D721Med (cell line): Measurements from ENCODE around the gene NOL4L.

ENCODE experiments used
- DNase-seq: peaks from one replicate; pipeline ENCODE4 v3.0.0; 2011; ENCODE audit warnings: low spot score; ENCODE audit not compliant: insufficient read length
- FAIRE-seq: peaks from 2 replicates; lab custom pipeline; 2011; peaks lifted over from hg19 to GRCh38; lab: Jason Lieb, UNC
- TF ChIP-seq, protein P1 (sequence below): IDR thresholded peaks from 2 replicates; pipeline ENCODE4 v1.5.1; 2012; ENCODE audit warnings: mild to moderate bottlenecking, control low read depth; ENCODE audit not compliant: insufficient read depth; ENCODE audit errors: missing control alignments

Gene NOL4L

DNA sequence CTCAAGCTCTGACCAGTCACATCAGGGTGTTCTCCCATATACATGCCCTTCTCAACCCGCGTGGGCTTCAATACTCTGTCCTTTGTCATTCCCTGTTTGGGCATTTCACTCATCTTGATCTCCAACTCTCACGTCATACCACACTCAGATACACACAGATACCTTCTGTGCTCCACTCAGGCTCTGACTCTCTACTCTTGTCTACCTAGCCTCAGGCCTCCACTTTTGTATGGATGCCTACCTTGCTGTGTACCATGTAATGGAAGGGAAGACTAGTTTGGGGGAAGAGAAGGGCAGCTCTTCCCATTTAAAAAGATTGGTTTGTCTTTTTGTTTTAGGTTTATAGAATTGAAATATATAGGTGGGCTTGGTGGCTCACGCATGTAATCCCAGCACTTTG, 178.4 kb downstream of the NOL4L start:
- TF ChIP-seq, protein P1, sequence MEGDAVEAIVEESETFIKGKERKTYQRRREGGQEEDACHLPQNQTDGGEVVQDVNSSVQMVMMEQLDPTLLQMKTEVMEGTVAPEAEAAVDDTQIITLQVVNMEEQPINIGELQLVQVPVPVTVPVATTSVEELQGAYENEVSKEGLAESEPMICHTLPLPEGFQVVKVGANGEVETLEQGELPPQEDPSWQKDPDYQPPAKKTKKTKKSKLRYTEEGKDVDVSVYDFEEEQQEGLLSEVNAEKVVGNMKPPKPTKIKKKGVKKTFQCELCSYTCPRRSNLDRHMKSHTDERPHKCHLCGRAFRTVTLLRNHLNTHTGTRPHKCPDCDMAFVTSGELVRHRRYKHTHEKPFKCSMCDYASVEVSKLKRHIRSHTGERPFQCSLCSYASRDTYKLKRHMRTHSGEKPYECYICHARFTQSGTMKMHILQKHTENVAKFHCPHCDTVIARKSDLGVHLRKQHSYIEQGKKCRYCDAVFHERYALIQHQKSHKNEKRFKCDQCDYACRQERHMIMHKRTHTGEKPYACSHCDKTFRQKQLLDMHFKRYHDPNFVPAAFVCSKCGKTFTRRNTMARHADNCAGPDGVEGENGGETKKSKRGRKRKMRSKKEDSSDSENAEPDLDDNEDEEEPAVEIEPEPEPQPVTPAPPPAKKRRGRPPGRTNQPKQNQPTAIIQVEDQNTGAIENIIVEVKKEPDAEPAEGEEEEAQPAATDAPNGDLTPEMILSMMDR, result no peak
- no peak for FAIRE-seq
- no peak for DNase-seq

DNA sequence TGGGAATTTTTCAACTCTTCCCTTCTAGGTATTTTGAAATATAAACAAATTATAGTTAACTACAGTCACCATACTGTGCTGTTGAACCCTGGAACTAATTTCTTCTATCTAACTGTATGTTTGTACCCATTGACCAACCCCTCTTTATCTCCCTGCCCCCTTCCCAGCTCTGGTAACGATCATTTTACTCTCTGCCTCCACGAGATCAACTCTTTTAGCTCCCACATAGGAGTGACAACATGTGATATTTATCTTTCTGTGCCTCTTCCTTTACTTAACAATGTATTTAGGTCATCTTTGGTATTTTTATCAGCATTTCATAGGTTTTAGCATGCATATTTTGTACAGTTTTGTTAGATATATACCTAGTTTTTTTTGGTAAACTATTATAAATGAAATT, 181.1 kb downstream of the NOL4L start:
- DNase-seq (no peak), FAIRE-seq (no peak)

DNA sequence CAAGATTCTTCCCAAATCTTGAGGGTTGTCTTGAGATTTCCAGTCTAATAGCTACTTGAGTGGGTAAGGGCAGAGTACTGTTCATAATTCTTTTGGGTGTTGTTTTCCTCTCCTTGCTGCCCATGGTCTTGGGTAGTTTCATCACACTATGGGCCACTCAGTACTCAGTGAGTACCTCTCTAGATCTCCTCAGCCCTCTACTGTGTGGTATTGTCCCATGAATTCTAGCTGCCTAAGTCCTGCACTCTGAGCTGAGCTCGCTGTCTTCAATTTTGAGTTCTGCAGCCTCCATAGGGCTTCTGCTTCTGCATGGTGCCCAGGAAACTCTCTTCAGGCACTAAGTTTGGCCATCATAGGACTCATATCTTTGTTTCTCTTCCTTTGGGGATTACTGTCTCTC, 184.7 kb downstream of the NOL4L start:
- DNase-seq (no peak), FAIRE-seq (no peak)
- TF ChIP-seq, protein P1, result no peak

More for the DNA sequence above, 181.1 kb downstream of the NOL4L start:
- TF ChIP-seq, protein P1, result no peak

DNA sequence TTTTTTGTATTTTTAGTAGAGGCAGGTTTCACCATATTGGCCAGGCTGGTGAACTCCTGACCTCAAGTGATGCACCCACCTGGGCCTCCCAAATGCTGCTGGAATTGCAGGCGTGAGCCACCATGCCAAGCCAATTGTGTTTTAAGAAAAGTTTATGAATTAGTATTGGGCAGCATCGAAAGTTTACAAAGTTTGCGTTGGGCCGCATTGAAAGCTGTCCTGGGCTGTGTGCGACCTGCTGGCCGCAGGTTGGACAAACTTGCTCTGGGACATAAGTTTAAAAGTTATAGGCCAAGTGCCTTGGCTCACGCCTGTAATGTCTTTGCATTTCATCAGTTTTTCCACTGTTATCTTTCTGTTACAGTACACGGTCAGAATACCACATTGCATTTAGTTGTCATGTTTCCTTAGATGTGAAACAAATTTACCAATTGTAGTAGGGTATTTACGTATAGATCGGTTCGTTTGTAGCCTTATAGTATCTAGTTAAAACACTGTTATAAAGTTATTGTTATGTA, 187.5 kb downstream of the NOL4L start:
- TF ChIP-seq, protein P1, result no peak
- FAIRE-seq, result no peak
- DNase-seq, result no peak

DNA sequence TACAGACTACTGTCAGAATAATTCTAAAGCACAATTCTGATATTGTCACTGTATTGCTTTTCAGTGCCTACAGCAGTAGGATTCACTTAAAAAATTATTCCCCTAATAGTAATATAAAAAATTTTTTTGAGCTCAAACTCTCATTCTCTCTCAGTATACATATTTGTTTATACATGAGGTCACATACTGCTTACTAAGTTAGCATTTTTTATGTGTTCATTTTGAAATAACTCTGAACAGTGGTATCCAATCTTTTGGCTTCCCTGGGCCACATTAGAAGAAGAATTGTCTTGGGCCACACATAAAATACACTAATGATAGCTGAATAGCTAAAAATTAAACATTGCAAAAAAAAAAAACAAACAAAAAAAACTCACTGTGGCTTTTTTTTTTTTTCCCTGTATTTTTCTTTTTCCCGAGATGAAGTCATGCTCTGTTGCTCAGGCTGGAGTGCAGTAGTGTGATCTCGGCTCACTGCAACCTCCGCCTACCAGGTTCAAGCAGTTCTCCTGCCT, 188.4 kb downstream of the NOL4L start:
- FAIRE-seq (no peak), DNase-seq (no peak)
- TF ChIP-seq, protein P1, result no peak

DNA sequence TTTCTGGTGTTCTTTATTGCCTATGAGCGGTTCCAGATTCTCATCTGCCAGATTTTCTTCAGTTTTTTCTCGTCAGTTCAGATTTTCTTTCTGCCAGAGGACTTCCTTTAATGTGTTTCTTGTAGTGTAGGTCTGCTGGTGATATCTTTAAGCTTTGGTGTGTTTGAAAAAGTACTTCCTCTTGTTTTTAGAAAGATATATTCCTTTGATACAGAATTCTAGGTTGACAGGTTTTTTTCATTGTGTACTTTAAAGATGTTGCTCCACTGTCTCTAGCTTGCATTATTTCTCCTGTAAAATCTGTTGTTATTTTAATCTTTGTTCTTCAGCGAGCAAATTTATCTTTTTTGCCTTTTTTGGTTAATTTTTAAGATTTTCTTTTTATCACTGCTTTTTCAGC, 190.1 kb downstream of the NOL4L start:
- no peak for FAIRE-seq
- DNase-seq, result no peak
- TF ChIP-seq, protein P1, result no peak
